IMR-90 (cell line): ENCODE results near the gene STPG4. TPM values are rescaled to one million over a fixed set of nuclear protein-coding genes. Genes with fewer than 3 reads are reported as not detected.

ENCODE experiments used
- ATAC-seq: fragments of 200-7000 bp; cut with Tn5 transposase; 2 replicates; pipeline ENCODE4 v1.9.1; 2020; ENCODE audit warnings: low read depth, mild to moderate bottlenecking, moderate library complexity
- BruUV-seq: library from RNA; stranded (reverse); fragments of 400-500 nt; replicated peaks from 2 replicates; lab custom pipeline; 2021; lab: Mats Ljungman, UMichigan
- CTCF ChIA-PET: fragments of 300-600 bp; formaldehyde crosslinking; extraction: SDS; loops from one replicate; lab custom pipeline; 2021; ENCODE audit warnings: antibody characterized with exemption; lab: Yijun Ruan, JAX
- POLR2A ChIA-PET: fragments of 300-600 bp; sonication (Branson Sonifier 250); formaldehyde crosslinking; loops from one replicate; lab custom pipeline; 2022; ENCODE audit warnings: antibody characterized with exemption; ENCODE audit not compliant: unreplicated experiment; lab: Charles Lee
- DNase-seq: peaks from one replicate; pipeline ENCODE4 v3.0.0; 2013
- H2AFZ ChIP-seq: replicated peaks from 2 replicates; pipeline ENCODE3; 2013; ENCODE audit warnings: low read length, mild to moderate bottlenecking; ENCODE audit not compliant: poor library complexity
- H2AK5ac ChIP-seq: 2 replicates; pipeline ENCODE4 v1.6.1; 2013; ENCODE audit warnings: low read depth, low read length, inconsistent platforms
- H2AK9ac ChIP-seq: replicated peaks from 2 replicates; pipeline ENCODE3; 2013; ENCODE audit warnings: mild to moderate bottlenecking, low read depth, low read length, moderate library complexity; ENCODE audit not compliant: poor library complexity
- H2BK120ac ChIP-seq: 2 replicates; pipeline ENCODE4 v1.6.1; 2013; ENCODE audit warnings: low read depth, low read length, inconsistent platforms
- H2BK15ac ChIP-seq: 3 replicates; pipeline ENCODE4 v1.6.1; 2013; ENCODE audit warnings: low read depth, low read length, inconsistent platforms
- H2BK20ac ChIP-seq: 2 replicates; pipeline ENCODE4 v1.6.1; 2013; ENCODE audit warnings: low read depth, mild to moderate bottlenecking, inconsistent platforms, low read length, moderate library complexity
- H2BK5ac ChIP-seq: 2 replicates; pipeline ENCODE4 v1.6.1; 2013; ENCODE audit warnings: mild to moderate bottlenecking, low read depth, low read length, inconsistent platforms; ENCODE audit not compliant: poor library complexity, severe bottlenecking
- H3K14ac ChIP-seq: replicated peaks from 2 replicates; pipeline ENCODE4 v1.6.1; 2013; ENCODE audit warnings: low read depth, low read length, inconsistent platforms
- H3K18ac ChIP-seq: 2 replicates; pipeline ENCODE4 v1.6.1; 2013; ENCODE audit warnings: low read depth, low read length, control low read depth
- H3K23ac ChIP-seq: 2 replicates; pipeline ENCODE4 v1.6.1; 2013; ENCODE audit warnings: low read depth, low read length, inconsistent platforms
- H3K27ac ChIP-seq: 2 replicates; pipeline ENCODE4 v1.5.1; 2013; ENCODE audit warnings: mild to moderate bottlenecking, control low read depth, low read length; ENCODE audit not compliant: insufficient read depth
- H3K27me3 ChIP-seq: 2 replicates; pipeline ENCODE4 v1.6.1; 2013; ENCODE audit warnings: low read length; ENCODE audit not compliant: control insufficient read depth, insufficient read depth
- H3K36me3 ChIP-seq: 2 replicates; pipeline ENCODE4 v1.6.1; 2013; ENCODE audit warnings: low read length, mixed read lengths; ENCODE audit not compliant: control insufficient read depth, insufficient read depth
- H3K4ac ChIP-seq: 2 replicates; pipeline ENCODE4 v1.6.1; 2013; ENCODE audit warnings: low read depth, low read length, inconsistent platforms
- H3K4me1 ChIP-seq: 2 replicates; pipeline ENCODE4 v1.6.1; 2013; ENCODE audit warnings: low read length, mixed read lengths; ENCODE audit not compliant: control insufficient read depth, insufficient read depth
- H3K4me2 ChIP-seq: 2 replicates; pipeline ENCODE4 v1.6.1; 2013; ENCODE audit warnings: low read depth, mild to moderate bottlenecking, control low read depth, low read length, moderate library complexity
- H3K4me3 ChIP-seq: 2 replicates; pipeline ENCODE4 v1.5.1; 2013; ENCODE audit warnings: low read depth, mild to moderate bottlenecking, control low read depth, low read length, moderate library complexity; ENCODE audit not compliant: insufficient read depth
- H3K56ac ChIP-seq: 2 replicates; pipeline ENCODE4 v1.6.1; 2013; ENCODE audit warnings: low read length, inconsistent platforms; ENCODE audit not compliant: insufficient read depth; ENCODE audit errors: extremely low read depth
- H3K79me1 ChIP-seq, 2 experiments: 2 replicates each; pipeline ENCODE4 v1.6.1; 2013; ENCODE audit warnings: low read length in 2 of 2, inconsistent platforms in 1 of 2, low read depth in 1 of 2
- H3K9ac ChIP-seq: 2 replicates; pipeline ENCODE4 v1.6.1; 2013; ENCODE audit warnings: low read depth, low read length, control low read depth
- H3K9me1 ChIP-seq: 2 replicates; pipeline ENCODE4 v1.6.1; 2013; ENCODE audit warnings: low read length, inconsistent platforms; ENCODE audit not compliant: insufficient read depth
- H3K9me3 ChIP-seq: 2 replicates; pipeline ENCODE4 v1.6.1; 2013; ENCODE audit warnings: low read length; ENCODE audit not compliant: control insufficient read depth, insufficient read depth
- H4K20me1 ChIP-seq: 2 replicates; pipeline ENCODE4 v1.6.1; 2013; ENCODE audit warnings: low read length, inconsistent platforms; ENCODE audit not compliant: insufficient read depth
- H4K5ac ChIP-seq: 2 replicates; pipeline ENCODE4 v1.6.1; 2013; ENCODE audit warnings: mild to moderate bottlenecking, low read depth, low read length, control low read depth
- H4K8ac ChIP-seq, 2 experiments: 2 replicates each; pipeline ENCODE4 v1.6.1; 2013; ENCODE audit warnings: low read depth in 2 of 2, low read length in 2 of 2, control low read depth in 1 of 2, inconsistent platforms in 1 of 2
- H4K91ac ChIP-seq: 2 replicates; pipeline ENCODE4 v1.6.1; 2013; ENCODE audit warnings: low read depth, low read length, inconsistent platforms; ENCODE audit not compliant: insufficient read depth
- BHLHE40 ChIP-seq: fragments of 150-350 bp; IDR thresholded peaks from 2 replicates; pipeline ENCODE4 v1.6.1; 2016; ENCODE audit warnings: mild to moderate bottlenecking, low read depth, low read length
- CEBPB ChIP-seq: IDR thresholded peaks from 2 replicates; pipeline ENCODE4 v1.6.1; 2012; ENCODE audit warnings: low read depth, low read length, improper control_type of control experiment
- CHD1 ChIP-seq: IDR thresholded peaks from 2 replicates; pipeline ENCODE4 v1.6.1; 2012; ENCODE audit warnings: low read depth, low read length, improper control_type of control experiment
- CTCF ChIP-seq: conservative IDR thresholded peaks from 2 replicates; pipeline ENCODE4 v1.5.1; 2012; ENCODE audit warnings: mild to moderate bottlenecking, low read depth, low read length, improper control_type of control experiment
- ELK1 ChIP-seq: fragments of 150-350 bp; IDR thresholded peaks from 2 replicates; pipeline ENCODE4 v1.6.1; 2016; ENCODE audit warnings: low read depth, mild to moderate bottlenecking, low read length, moderate library complexity, borderline replicate concordance
- FOS ChIP-seq: fragments of 150-350 bp; IDR thresholded peaks from 2 replicates; pipeline ENCODE4 v1.6.1; 2016; ENCODE audit warnings: low read depth, low read length
- MAFK ChIP-seq: IDR thresholded peaks from 2 replicates; pipeline ENCODE4 v1.6.1; 2012; ENCODE audit warnings: low read depth, low read length, improper control_type of control experiment
- MAZ ChIP-seq: IDR thresholded peaks from 2 replicates; pipeline ENCODE4 v1.6.1; 2012; ENCODE audit warnings: low read depth, mild to moderate bottlenecking, low read length, improper control_type of control experiment, moderate library complexity, borderline replicate concordance
- MXI1 ChIP-seq: IDR thresholded peaks from 2 replicates; pipeline ENCODE4 v1.6.1; 2012; ENCODE audit warnings: low read depth, mild to moderate bottlenecking, low read length, moderate library complexity, borderline replicate concordance
- NFE2L2 ChIP-seq: fragments of 150-350 bp; IDR thresholded peaks from 2 replicates; pipeline ENCODE4 v1.6.1; 2016; ENCODE audit warnings: low read depth, mild to moderate bottlenecking, low read length
- POLR2A ChIP-seq: IDR thresholded peaks from 2 replicates; pipeline ENCODE4 v1.6.1; 2012; ENCODE audit warnings: mild to moderate bottlenecking, low read depth, low read length
- RAD21 ChIP-seq: IDR thresholded peaks from 2 replicates; pipeline ENCODE4 v1.6.1; 2012; ENCODE audit warnings: low read length, improper control_type of control experiment
- RCOR1 ChIP-seq: IDR thresholded peaks from 2 replicates; pipeline ENCODE4 v1.6.1; 2012; ENCODE audit warnings: mild to moderate bottlenecking, low read length, improper control_type of control experiment; ENCODE audit not compliant: insufficient replicate concordance
- RFX5 ChIP-seq: IDR thresholded peaks from 2 replicates; pipeline ENCODE4 v1.8.0; 2012; ENCODE audit warnings: low read depth, mild to moderate bottlenecking, low read length, moderate library complexity
- SMC3 ChIP-seq: fragments of 150-350 bp; IDR thresholded peaks from 2 replicates; pipeline ENCODE4 v1.6.1; 2016; ENCODE audit warnings: low read depth, mild to moderate bottlenecking, antibody characterized with exemption, low read length, moderate library complexity
- USF2 ChIP-seq: fragments of 150-350 bp; IDR thresholded peaks from 2 replicates; pipeline ENCODE4 v1.6.1; 2017; ENCODE audit warnings: mild to moderate bottlenecking, antibody characterized with exemption, low read length, low read depth
- WGBS, 2 experiments: methylation state at CpG; one replicate each; pipeline versions ENCODE4 v1.1.5 to v1.1.7; 2013; ENCODE audit warnings: missing lambda C conversion rate in 2 of 2; ENCODE audit not compliant: insufficient read length in 1 of 2; ENCODE audit errors: extremely low coverage in 2 of 2; 5-methylcytosine and 5-hydroxymethylcytosine counted together
- dilution Hi-C: fragments of 300-500 bp; cut with HindIII; formaldehyde crosslinking; loops from one replicate; pipeline ENCODE4 v1.14.3; 2018; ENCODE audit warnings: low sequenced_read_pairs; ENCODE audit not compliant: unreplicated experiment
- in situ Hi-C: fragments of 300-500 bp; cut with MboI; formaldehyde crosslinking; loops from 3 replicates; pipeline ENCODE4 v1.14.3; 2019; ENCODE audit warnings: low sequenced_read_pairs, inconsistent platforms, mixed read lengths
- intact Hi-C: fragments of 100-400 bp; cut with micrococcal nuclease; formaldehyde crosslinking; loops from 2 replicates; pipeline ENCODE4 v1.10.0; 2022
- polyA plus RNA-seq, 3 experiments: library from polyadenylated mRNA; depleted of rRNA; stranded (reverse); fragments of >200 nt; gene quantifications; 2 replicates each; pipeline ENCODE4 v1.2.3, GENCODE V29; 2012; ENCODE audit warnings: low replicate concordance in 1 of 3
- total RNA-seq: library from RNA; depleted of rRNA; stranded (reverse); fragments of >200 nt; gene quantifications from 2 replicates; pipeline ENCODE4 v1.2.3, GENCODE V29; 2012

Gene STPG4
- total and polyA plus RNA-seq, 2 of the 4 experiments (the other 2 are of a cell fraction): 0.12 to 0.18 TPM

GRCh38 chr2:47063538-47063930, 91.6 kb downstream of the STPG4 start:
- Histone ChIP-seq H3K56ac (no peak overlapping the region), H3K9ac (no peak overlapping the region), H3K27ac (peak overlapping the region; percentile 18; the same call in 1 of the 2 replicates), H2AFZ (no peak overlapping the region), H2BK120ac (peak overlapping the region; percentile 95), H3K4ac (peak overlapping the region; percentile 92), H3K4me2 (no peak overlapping the region), H3K27me3 (no peaks in the 10 kb centered on the region), H3K23ac (peak overlapping the region; percentile 64; the same call in 1 of the 2 replicates), H2BK15ac (peak overlapping the region; percentile 88; the same call in 2 of the 3 replicates), H3K18ac (peak overlapping the region; percentile 4; the same call in 1 of the 2 replicates), H3K9me3 (no peaks in the 10 kb centered on the region), H3K4me3 (no peak overlapping the region), H2AK9ac (no peak overlapping the region), H3K14ac (peak overlapping the region; percentile 78), H4K5ac (peak overlapping the region; percentile 41; the same call in 1 of the 2 replicates), H4K91ac (peak overlapping the region; percentile 80), H2BK20ac (peak overlapping the region; percentile 92), H3K79me1 (peaks cover 28 to 87% of the 10 kb centered on the region in 2 experiments), H2BK5ac (peak overlapping the region; percentile 63), H3K9me1 (peaks cover 57% of the 10 kb centered on the region), H3K36me3 (peaks cover 19% of the 10 kb centered on the region), H4K20me1 (no peaks in the 10 kb centered on the region), H4K8ac (peak overlapping the region; percentile 22 to 28; a peak in 2 of 4 replicates), H3K4me1 (peaks cover 37% of the 10 kb centered on the region), H2AK5ac (peak overlapping the region; percentile 95)
- no TSS peak for BruUV-seq
- POLR2A ChIA-PET: no interaction called here
- DNase-seq: no peak
- in situ Hi-C loops: no loop called here
- dilution Hi-C loops: no loop called here
- no peak for ATAC-seq
- no peak for TF ChIP-seq CHD1
- TF ChIP-seq NFE2L2: no peak
- TF ChIP-seq ELK1: no peak
- no peak for TF ChIP-seq RFX5
- no peak for TF ChIP-seq MXI1
- no peak for TF ChIP-seq RCOR1
- no peak for TF ChIP-seq CEBPB
- no peak for TF ChIP-seq BHLHE40
- no peak for TF ChIP-seq RAD21
- no peak for TF ChIP-seq USF2
- TF ChIP-seq MAZ: no peak
- no peak for TF ChIP-seq CTCF
- TF ChIP-seq MAFK: no peak
- TF ChIP-seq POLR2A: no peak
- no peak for TF ChIP-seq FOS
- TF ChIP-seq SMC3: no peak
- 50% methylated on average over 1 of the region's 4 CpGs; no CpG with 5 or more reads in 1 of the 2 experiments for WGBS, 2 experiments
- CTCF ChIA-PET: no interaction called here
- intact Hi-C loops: no loop called here
